GM21786 (cell line): Measurements from ENCODE around the gene PGAM5.
A peak's percentile ranks its signal among the peaks of the same experiment; 100 is the strongest.
"Not testable (repeated sequence)": the region's sequence is repeated elsewhere in the genome, so short reads cannot be mapped to it uniquely, and the experiment has no call there.

ENCODE experiments used
- ATAC-seq: cut with Tn5 transposase; IDR thresholded peaks from one replicate; pipeline ENCODE4 v1.9.1; 2021; ENCODE audit not compliant: unreplicated experiment

PGAM5 gene

GRCh38 chr12:132687211-132688164, 23.2 kb upstream of the PGAM5 start, which contains the start of the genes POLE and PXMP2:
POLE (minus strand) TSS chr12:132687342; CDS start chr12:132687315, 27 bp downstream.
PXMP2 (plus strand) TSS chr12:132687587; CDS start chr12:132687671, 84 bp downstream.
- ATAC-seq, result peak; percentile 94

GRCh38 chr12:132689227-132689626, 21.4 kb upstream of the PGAM5 start:
- ATAC-seq, result no peak

GRCh38 chr12:132690112-132690511, 20.5 kb upstream of the PGAM5 start:
- no peak for ATAC-seq

GRCh38 chr12:132692030-132692429, 18.6 kb upstream of the PGAM5 start:
- ATAC-seq, result not testable (repeated sequence)

GRCh38 chr12:132694888-132695287, 15.8 kb upstream of the PGAM5 start:
- not testable (repeated sequence) for ATAC-seq

GRCh38 chr12:132695431-132695830, 15.2 kb upstream of the PGAM5 start:
- ATAC-seq, result no peak

- no peak for ATAC-seq
These were observed 12.3 kb upstream of the PGAM5 start for GRCh38 chr12:132698341-132698740.

GRCh38 chr12:132700212-132700822, 10.3 kb upstream of the PGAM5 start:
- ATAC-seq, result no peak

- ATAC-seq, result no peak
These were observed 8.0 kb upstream of the PGAM5 start for GRCh38 chr12:132702640-132703039.

- ATAC-seq, result no peak
These were observed 7.0 kb upstream of the PGAM5 start for GRCh38 chr12:132703641-132704040.

GRCh38 chr12:132707241-132707640, 3.4 kb upstream of the PGAM5 start:
- ATAC-seq, result no peak

GRCh38 chr12:132708150-132708549, 2.5 kb upstream of the PGAM5 start:
- ATAC-seq, result no peak

- peak; percentile 24 for ATAC-seq
These were observed 618 bp upstream of the PGAM5 start for GRCh38 chr12:132710043-132710404.

- peak; percentile 8 for ATAC-seq
These were observed 620 bp downstream of the PGAM5 start for GRCh38 chr12:132711080-132711843.

GRCh38 chr12:132713123-132713522, 2.5 kb downstream of the PGAM5 start:
- ATAC-seq, result no peak

- no peak for ATAC-seq
These were observed 5.2 kb downstream of the PGAM5 start for GRCh38 chr12:132715874-132716273.

- ATAC-seq, result no peak
These were observed 5.7 kb downstream of the PGAM5 start for GRCh38 chr12:132716356-132716755.

GRCh38 chr12:132717011-132717410, 6.4 kb downstream of the PGAM5 start:
- ATAC-seq, result no peak

GRCh38 chr12:132717531-132718387, 7.1 kb downstream of the PGAM5 start:
- no peak for ATAC-seq

- ATAC-seq, result no peak
These were observed 8.0 kb downstream of the PGAM5 start for GRCh38 chr12:132718644-132719043.
